Left ventricle myocardium inferior (tissue), 1 donor: ENCODE measurements around the gene PRDX6. TPM values are rescaled to one million over a fixed set of nuclear protein-coding genes. Genes with fewer than 3 reads are reported as not detected.

ENCODE experiments used
- DNase-seq: peaks from one replicate; pipeline ENCODE4 v3.0.0-alpha.2; 2020
- H3K27ac ChIP-seq: fragments of 200-600 bp; replicated peaks from 2 replicates; pipeline ENCODE4 v1.8.0; 2021
- H3K27me3 ChIP-seq: fragments of 200-600 bp; 2 replicates; pipeline ENCODE4 v1.8.0; 2021; ENCODE audit warnings: low read depth
- H3K36me3 ChIP-seq: fragments of 200-600 bp; 2 replicates; pipeline ENCODE4 v1.8.0; 2021
- H3K4me1 ChIP-seq: fragments of 200-600 bp; 2 replicates; pipeline ENCODE4 v1.8.0; 2021
- H3K4me3 ChIP-seq: fragments of 200-600 bp; 2 replicates; pipeline ENCODE4 v1.8.0; 2021; ENCODE audit warnings: mild to moderate bottlenecking, moderate library complexity
- H3K9me3 ChIP-seq: fragments of 200-600 bp; replicated peaks from 2 replicates; pipeline ENCODE4 v1.8.0; 2021
- intact Hi-C: fragments of 100-400 bp; cut with micrococcal nuclease; formaldehyde crosslinking; loops from one replicate; pipeline ENCODE4 v1.11.0; 2022
- total RNA-seq: library from RNA; stranded (reverse); fragmentation: NEBNext Ultra II Directional; extraction: Animal tissue kit (Norgen Biotek cat#: 25700); gene quantifications from one replicate; pipeline ENCODE4 v1.2.1, GENCODE V29; 2021
- TF ChIP-seq, protein P1 (sequence below): fragments of 200-600 bp; IDR thresholded peaks from 2 replicates; pipeline ENCODE4 v1.8.0; 2021; ENCODE audit warnings: antibody characterized with exemption, mild to moderate bottlenecking, borderline replicate concordance
- donor health status: DM: no; HTN: yes; CAD: no; lungs with severe emphysema.

Gene PRDX6
- total RNA-seq, 1 donor from 2014 or later = 363 TPM

DNA sequence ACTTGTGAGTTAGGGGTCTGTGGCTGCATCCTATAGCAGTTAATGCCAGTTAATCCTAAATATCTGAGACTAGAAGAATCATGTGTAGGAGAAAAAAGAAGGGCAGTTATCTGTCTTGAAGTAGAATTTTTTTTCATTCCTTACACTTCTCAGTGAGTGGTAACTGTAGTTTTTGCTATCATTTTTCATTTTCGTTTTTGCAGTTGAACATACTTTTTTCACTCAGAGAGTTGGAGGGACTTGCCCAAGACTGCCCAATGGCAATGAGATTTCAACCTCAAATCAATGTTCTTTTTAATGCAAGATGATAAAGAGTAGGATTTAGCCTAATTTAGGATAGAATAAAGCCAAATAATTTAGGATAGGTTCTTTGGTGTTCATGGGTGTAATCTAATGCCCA, 5.5 kb downstream of the PRDX6 start:
- TF ChIP-seq, protein P1, sequence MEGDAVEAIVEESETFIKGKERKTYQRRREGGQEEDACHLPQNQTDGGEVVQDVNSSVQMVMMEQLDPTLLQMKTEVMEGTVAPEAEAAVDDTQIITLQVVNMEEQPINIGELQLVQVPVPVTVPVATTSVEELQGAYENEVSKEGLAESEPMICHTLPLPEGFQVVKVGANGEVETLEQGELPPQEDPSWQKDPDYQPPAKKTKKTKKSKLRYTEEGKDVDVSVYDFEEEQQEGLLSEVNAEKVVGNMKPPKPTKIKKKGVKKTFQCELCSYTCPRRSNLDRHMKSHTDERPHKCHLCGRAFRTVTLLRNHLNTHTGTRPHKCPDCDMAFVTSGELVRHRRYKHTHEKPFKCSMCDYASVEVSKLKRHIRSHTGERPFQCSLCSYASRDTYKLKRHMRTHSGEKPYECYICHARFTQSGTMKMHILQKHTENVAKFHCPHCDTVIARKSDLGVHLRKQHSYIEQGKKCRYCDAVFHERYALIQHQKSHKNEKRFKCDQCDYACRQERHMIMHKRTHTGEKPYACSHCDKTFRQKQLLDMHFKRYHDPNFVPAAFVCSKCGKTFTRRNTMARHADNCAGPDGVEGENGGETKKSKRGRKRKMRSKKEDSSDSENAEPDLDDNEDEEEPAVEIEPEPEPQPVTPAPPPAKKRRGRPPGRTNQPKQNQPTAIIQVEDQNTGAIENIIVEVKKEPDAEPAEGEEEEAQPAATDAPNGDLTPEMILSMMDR = no peak
- no peak for DNase-seq
- Histone ChIP-seq H3K36me3 (peaks cover 86% of the 10 kb centered on the region), H3K9me3 (no peaks in the 10 kb centered on the region), H3K4me3 (no peak overlapping the region), H3K27ac (no peak overlapping the region), H3K27me3 (no peaks in the 10 kb centered on the region), H3K4me1 (peaks cover 51% of the 10 kb centered on the region)
- intact Hi-C loops = no loop called here

DNA sequence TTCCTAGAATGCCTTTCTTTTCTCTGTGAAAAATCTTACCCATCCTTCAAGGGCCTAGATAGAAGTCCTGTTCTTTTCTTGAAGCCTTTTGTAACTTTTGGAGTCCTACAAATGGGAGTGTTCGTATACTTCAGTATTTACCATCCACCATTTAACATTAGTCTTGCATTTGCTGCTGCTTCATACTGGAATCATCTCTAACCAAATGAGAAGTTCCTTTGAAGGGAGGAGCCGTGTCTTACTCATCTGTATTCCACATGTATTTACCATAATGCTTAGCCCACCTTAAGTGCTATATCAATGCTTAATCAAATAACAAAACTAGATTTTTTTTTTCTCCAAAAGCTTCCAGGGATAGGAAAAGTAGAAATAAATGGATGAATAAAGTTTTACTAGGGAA, 7.1 kb downstream of the PRDX6 start:
- Histone ChIP-seq H3K27me3 (no peaks in the 10 kb centered on the region), H3K27ac (no peak overlapping the region), H3K4me3 (no peak overlapping the region), H3K9me3 (no peaks in the 10 kb centered on the region), H3K36me3 (peaks cover 99% of the 10 kb centered on the region), H3K4me1 (peaks cover 35% of the 10 kb centered on the region)
- DNase-seq = no peak
- TF ChIP-seq, protein P1 = no peak
- intact Hi-C loops = no loop called here

DNA sequence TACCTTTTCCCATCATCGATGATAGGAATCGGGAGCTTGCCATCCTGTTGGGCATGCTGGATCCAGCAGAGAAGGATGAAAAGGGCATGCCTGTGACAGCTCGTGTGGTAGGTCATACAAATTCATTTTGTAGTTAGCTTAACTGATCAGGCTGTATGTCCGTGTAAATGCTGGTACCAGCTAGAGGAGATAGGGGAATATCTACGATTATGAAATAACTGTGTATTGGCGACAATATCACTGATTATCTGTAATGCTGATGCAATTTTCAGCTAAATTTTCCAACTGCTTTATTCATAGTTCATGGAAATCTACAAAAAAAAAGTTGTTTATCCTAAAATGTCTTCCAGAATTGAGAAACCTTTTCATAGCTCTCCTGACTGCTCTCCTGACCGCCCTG, 8.3 kb downstream of the PRDX6 start:
- Histone ChIP-seq H3K27me3 (no peaks in the 10 kb centered on the region), H3K36me3 (peaks cover 96% of the 10 kb centered on the region), H3K9me3 (no peaks in the 10 kb centered on the region), H3K4me3 (no peak overlapping the region), H3K4me1 (peaks cover 24% of the 10 kb centered on the region), H3K27ac (no peak overlapping the region)
- intact Hi-C loops = no loop called here
- TF ChIP-seq, protein P1 = no peak
- DNase-seq = no peak

DNA sequence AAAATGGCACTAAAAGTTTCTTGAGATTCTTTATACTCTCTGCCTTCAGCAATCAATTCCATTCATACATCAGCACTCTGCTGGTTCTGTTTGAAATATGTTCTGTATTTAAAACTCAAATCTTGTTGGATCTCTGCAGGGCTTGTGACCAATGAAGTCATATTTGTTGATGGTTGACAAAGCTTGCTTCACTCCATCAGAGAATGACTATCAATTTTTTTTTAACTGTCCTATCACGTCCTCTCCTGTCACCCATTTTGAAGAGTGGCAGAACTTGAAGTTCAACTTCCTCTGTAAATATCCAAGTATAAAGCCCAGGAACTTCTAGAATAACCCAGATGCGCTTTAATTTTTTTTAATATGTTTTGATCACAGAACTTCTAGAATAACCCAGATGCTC, 10.9 kb downstream of the PRDX6 start:
- Histone ChIP-seq H3K27ac (no peak overlapping the region), H3K4me3 (no peak overlapping the region), H3K4me1 (no peaks in the 10 kb centered on the region), H3K27me3 (no peaks in the 10 kb centered on the region), H3K36me3 (peaks cover 70% of the 10 kb centered on the region), H3K9me3 (no peaks in the 10 kb centered on the region)
- TF ChIP-seq, protein P1 = no peak
- intact Hi-C loops = no loop called here
- no peak for DNase-seq

DNA sequence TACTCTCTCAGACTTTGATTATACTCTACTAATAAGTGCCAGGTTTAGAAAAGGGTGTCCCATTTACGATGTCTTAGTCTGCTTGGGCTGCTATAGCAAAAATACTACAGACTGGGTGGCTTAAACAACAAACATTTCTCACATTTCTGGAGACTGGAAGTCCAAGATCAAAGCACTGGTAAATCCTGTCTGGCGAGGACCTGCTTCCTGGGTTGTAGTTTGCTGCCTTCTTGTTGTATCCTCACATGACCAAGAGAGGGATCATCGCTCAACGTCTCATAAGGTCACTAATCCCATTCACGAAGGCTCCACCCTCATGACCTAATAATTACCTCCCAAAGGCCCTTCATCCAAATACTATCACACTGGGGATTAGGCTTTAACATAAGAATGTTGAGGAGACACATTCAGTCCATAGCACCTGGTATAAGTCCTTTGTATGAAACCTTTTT, 12.0 kb downstream of the PRDX6 start:
- intact Hi-C loops = no loop called here
- Histone ChIP-seq H3K4me1 (no peaks in the 10 kb centered on the region), H3K27ac (no peak overlapping the region), H3K27me3 (no peaks in the 10 kb centered on the region), H3K4me3 (no peak overlapping the region), H3K36me3 (peaks cover 58% of the 10 kb centered on the region), H3K9me3 (no peaks in the 10 kb centered on the region)
- TF ChIP-seq, protein P1 = no peak
- no peak for DNase-seq

DNA sequence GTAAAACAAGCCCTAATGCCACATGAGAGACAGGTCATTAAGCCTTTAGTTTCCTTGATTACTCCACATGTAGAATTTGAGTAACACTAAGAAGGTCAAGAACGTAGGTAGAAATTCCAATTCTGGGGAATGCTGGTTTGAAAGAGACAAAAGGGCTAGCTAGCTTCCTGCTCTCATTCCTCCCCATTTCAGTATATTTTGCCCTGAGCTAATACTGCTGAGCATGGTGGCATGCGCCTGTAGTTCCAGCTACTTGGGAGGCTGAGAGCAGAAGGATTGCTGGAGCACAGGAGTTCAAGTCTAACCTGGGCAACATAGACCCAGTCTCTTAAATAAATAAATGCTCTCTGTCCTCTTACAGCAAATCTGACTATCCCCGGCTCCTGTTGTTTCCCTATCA, 12.8 kb downstream of the PRDX6 start:
- Histone ChIP-seq H3K4me3 (no peak overlapping the region), H3K27me3 (no peaks in the 10 kb centered on the region), H3K36me3 (peaks cover 52% of the 10 kb centered on the region), H3K4me1 (no peaks in the 10 kb centered on the region), H3K9me3 (no peaks in the 10 kb centered on the region), H3K27ac (no peak overlapping the region)
- no peak for DNase-seq
- intact Hi-C loops = no loop called here
- TF ChIP-seq, protein P1 = no peak
